AG10803 (cell line): ENCODE data around the gene RHOF.

Source experiments
- DNase-seq: peaks from one replicate; pipeline ENCODE4 v3.0.0; 2010; ENCODE audit warnings: low read depth
- H3K4me3 ChIP-seq: 2 replicates; pipeline ENCODE4 v1.5.1; 2011; ENCODE audit warnings: mild to moderate bottlenecking, low read length, control low read depth
- TF ChIP-seq, protein P1 (sequence below): conservative IDR thresholded peaks from 2 replicates; pipeline ENCODE4 v1.5.1; 2011; ENCODE audit warnings: mild to moderate bottlenecking, low read length, control low read depth, inconsistent platforms

Gene RHOF

DNA sequence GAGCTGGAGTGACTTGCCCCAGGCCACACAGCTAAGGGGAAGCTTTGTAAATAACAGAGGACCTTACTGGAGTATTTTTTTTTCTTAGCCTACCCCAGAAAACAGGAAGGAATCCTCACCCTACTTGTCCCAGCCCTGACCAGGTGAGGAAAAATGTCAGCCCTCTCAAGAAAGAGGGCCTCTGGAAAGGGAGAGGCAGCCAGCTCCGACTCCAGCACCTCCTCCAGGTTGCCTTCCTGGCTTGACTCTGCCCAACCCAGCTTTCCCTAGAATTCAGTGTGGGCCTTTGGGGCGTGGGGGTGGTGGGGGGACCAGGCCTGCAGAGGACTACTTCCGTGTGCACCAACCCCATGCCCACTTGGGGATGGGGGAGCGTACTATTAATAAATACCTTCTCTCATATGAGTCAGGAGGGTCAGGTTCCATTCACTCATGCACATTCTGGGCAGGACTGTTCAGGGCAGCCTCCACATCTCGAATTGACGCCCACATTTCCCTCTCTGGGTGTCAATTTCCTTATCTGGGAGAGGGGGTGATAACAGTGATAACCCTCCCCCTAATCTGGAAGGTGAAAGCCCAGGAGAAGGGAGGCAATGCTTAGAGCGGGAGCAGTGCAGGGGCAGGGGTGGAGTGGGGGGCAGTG lies 5.2 kb downstream of the RHOF start:
- H3K4me3 ChIP-seq = no peak overlapping the region
- DNase-seq = no peak
- TF ChIP-seq, protein P1, sequence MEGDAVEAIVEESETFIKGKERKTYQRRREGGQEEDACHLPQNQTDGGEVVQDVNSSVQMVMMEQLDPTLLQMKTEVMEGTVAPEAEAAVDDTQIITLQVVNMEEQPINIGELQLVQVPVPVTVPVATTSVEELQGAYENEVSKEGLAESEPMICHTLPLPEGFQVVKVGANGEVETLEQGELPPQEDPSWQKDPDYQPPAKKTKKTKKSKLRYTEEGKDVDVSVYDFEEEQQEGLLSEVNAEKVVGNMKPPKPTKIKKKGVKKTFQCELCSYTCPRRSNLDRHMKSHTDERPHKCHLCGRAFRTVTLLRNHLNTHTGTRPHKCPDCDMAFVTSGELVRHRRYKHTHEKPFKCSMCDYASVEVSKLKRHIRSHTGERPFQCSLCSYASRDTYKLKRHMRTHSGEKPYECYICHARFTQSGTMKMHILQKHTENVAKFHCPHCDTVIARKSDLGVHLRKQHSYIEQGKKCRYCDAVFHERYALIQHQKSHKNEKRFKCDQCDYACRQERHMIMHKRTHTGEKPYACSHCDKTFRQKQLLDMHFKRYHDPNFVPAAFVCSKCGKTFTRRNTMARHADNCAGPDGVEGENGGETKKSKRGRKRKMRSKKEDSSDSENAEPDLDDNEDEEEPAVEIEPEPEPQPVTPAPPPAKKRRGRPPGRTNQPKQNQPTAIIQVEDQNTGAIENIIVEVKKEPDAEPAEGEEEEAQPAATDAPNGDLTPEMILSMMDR = no peak

DNA sequence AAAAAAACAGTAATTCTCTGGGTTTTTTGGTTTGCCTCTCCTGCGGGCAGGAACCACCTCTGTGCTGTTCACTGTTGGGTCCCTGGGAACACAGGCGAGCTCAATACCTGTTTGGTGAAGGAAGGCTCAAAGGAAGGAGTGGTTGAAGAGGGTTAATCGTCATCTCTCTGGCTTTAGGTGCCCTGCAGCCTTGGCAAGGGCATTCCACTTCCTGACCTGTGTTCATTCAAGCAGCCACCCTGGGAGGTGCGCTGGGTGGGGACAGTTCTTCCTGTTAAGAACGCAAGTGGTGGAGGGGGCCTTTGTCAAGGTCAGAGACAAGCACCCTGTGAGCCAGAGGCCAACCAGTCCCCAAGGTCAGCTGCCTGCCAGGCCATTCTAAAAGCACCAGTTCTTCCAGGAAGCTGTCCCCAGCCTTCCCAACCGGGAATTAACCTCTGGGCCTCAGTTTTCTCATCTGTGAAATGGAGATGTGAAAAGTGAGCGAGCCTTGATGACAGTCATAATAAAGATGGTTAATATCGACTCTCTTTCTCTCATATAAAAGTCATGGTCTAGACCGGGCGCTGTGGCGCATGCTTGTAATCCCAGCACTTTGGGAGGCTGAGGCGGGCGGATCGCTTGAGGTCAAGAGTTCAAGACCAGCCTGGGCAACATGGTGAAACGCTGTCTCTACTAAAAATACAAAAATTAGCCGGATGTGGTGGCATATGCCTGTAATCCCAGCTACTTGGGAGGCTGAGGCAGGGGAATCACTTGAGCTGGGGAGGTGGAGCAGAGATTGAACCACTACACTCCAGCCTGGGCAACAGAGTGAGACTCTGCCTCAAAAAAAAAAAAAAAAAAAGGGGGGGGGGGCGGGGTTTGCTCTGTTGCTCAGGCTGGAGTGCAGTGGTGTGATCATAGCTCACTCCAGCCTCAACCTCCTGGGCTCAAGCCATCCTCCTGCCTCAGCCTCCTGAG lies 6.1 kb downstream of the RHOF start:
- TF ChIP-seq, protein P1 = no peak
- H3K4me3 ChIP-seq = no peak overlapping the region
- DNase-seq = no peak

DNA sequence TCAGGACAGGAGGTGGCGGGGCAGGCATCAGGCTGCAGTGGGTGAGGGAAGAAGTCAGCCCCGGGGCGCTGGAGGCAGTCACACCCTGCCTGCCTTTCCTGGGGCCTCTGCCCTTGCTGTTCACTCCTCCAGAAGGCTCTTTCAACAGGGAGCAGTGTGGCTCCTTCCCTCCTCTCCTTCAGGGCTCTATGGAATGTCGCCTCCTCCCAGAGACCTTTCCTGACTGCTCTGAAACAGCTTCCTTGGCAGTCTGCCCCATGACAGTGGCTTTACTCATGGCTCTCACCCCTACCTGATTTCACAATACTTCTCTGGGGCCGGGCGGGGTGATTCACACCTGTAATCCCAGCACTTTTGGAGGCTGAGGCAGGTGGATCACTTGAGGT lies 7.1 kb downstream of the RHOF start:
- peak; percentile 91 for DNase-seq
- no peak overlapping the region for H3K4me3 ChIP-seq
- TF ChIP-seq, protein P1 = no peak

DNA sequence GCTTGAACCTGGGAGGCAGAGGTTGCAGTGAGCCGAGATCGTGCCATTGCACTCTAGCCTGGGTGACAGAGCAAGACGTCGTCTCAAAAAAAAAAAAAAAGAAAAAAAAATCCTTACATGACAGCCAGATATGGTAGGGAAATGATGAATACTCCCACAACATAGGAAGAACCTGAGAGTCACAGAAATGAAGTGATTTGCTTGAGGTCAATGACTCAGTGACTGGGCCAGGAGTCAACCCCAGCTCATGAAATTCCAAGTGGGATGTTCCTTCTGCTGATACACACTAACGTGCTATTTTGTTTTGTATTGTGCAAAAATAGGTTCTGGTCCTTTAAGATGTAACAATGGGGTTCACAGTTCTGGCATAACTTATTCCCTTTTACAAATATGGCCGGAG lies 9.0 kb downstream of the RHOF start:
- peak; percentile 90 for DNase-seq
- TF ChIP-seq, protein P1 = no peak
- no peak overlapping the region for H3K4me3 ChIP-seq

DNA sequence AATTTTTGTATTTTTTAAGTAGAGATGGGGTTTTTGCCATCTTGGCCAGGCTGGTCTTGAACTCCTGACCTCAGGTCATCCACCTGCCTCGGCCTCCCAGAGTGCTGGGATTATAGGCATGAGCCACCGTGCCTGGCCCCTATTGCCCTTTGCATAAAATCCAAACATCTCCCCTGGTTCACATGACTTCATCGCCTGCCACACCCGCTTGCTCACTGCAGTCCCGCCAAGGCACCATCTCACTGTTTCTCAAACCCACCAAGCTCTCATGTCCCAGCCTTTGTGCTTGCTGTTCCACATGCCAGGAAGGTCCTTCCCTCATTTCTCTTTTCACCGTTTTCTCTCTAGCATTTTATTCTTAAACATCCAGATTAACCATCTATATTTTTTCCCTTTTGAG lies 9.7 kb downstream of the RHOF start:
- TF ChIP-seq, protein P1 = no peak
- no peak overlapping the region for H3K4me3 ChIP-seq
- no peak for DNase-seq

DNA sequence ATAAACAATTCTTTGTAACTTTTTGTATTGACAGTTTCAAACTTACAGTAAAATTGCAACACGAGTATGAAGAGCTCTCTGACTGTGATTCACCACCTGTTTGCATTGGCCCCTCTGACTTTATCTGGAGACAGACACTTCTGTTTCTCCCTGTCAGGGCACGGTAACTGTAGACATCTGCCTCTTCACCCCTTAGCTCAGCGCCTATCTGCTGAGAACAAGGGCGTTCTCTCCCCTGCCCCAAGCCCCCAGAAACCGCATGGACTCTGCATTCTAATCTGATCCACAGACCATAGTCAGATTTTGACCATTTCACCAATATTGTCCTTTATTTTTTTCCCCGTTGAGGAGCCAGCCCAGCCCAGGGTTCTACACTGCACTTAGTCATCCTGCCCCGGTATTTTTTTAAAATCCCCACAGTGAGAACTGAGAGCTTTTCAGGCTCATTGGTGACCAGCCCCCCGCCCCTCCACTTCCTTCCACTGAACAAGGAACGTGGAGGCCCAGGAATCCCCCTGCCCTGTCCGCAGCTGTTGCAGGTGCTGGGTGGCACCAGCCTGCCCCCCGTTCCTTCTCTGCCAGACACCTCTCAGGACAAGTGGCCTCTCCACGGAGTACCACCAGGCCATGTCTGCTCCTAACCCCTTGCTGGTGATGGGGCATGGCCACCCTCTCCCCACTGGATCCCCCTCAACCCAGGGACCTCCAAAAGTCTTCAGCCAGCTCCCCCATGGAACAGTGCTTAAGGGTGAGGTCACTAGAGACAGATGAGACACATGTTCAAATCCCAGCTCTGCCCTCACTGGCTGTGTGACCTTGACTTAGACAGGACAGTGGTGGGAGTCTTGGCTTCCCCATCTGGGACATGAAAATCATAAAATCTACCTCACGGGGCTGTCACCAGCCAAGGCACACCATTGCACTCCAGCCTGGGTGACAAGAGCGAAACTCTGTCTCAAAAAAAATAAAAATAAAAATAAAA lies 11.2 kb downstream of the RHOF start:
- H3K4me3 ChIP-seq = no peak overlapping the region
- no peak for DNase-seq
- TF ChIP-seq, protein P1 = no peak
